ENCODE results near the gene MYBPC2. TPM values are rescaled to one million over a fixed set of nuclear protein-coding genes. Genes with fewer than 3 reads are reported as not detected.
A peak's percentile ranks its signal among the peaks of the same experiment; 100 is the strongest.

The MYBPC2 gene
- total and polyA plus RNA-seq, 9 of the 15 experiments (the other 6 are each of a cell fraction or from before 2014, with no cell fraction given) = 0.01 to 0.14 (median 0.04) TPM; not detected in 6

DNA sequence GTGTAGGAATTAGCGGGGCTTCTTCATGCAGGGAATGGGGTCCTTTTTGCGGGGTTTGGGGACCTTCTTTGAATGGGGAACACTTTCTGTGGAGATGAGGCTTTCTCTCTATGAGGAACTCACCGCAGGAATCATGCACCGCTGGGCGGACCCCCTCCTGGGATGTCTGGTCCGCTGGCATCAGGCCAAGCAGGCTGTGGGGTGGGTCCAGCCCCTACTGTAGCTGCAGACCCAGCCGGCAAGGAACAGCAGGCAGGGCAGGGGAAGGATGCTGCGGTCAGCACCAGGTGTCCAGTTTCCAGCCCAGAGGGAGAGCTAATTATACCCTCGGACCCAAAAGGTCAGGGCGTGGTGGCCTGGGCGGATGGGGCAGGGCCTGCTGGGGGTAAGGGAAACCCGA, 1.8 kb downstream of the MYBPC2 start:
- 5% methylated on average over 12 of the region's 12 CpGs for WGBS (ENCODE audit: insufficient coverage, low coverage, missing lambda C conversion rate)
- Histone ChIP-seq H3K9me1 (ENCODE audit: control insufficient read depth, insufficient read depth, low read length) (no peaks in the 10 kb centered on the region), H2AFZ (ENCODE audit: low read depth, low read length) (no peak overlapping the region), H3K4me1 (replicated peaks in 1 of 2; ENCODE audit: control insufficient read depth in 2 of 2, insufficient read depth in 2 of 2, low read length in 2 of 2) (peaks cover 12 to 42% of the 10 kb centered on the region in 2 experiments; a peak in 4 of 5 replicates), H3K9me3 (replicated peaks; ENCODE audit: control insufficient read depth, insufficient read depth, low read depth, low read length) (no peaks in the 10 kb centered on the region), H4K20me1 (replicated peaks; ENCODE audit: control insufficient read depth, insufficient read depth, low read length) (no peaks in the 10 kb centered on the region), H3K36me3 (ENCODE audit: control insufficient read depth, insufficient read depth, low read length) (no peaks in the 10 kb centered on the region), H3K79me2 (ENCODE audit: control insufficient read depth, insufficient read depth, low read length) (no peaks in the 10 kb centered on the region), H3K4me2 (ENCODE audit: insufficient read depth, low read length) (no peak overlapping the region), H3K9ac (ENCODE audit: insufficient read depth in 1 of 2, low read depth in 2 of 2, low read length in 2 of 2) (peak overlapping the region in 1 of 2 experiments; percentile 88; a peak in 2 of 4 replicates), H3K27me3 (ENCODE audit: control insufficient read depth in 2 of 2, insufficient read depth in 2 of 2, low read length in 2 of 2) (peaks cover 0 to 25% of the 10 kb centered on the region in 2 experiments; a peak in 3 of 5 replicates), H3K27ac (ENCODE audit: extremely low read depth, low read depth, low read length) (no peak overlapping the region), H3K4me3 (no peak overlapping the region)
- in situ Hi-C loops (cut with MboI) = no loop called here
- peak; percentile 13; the same call in 2 of the 3 replicates for ATAC-seq
- POLR2A ChIA-PET = no interaction called here
- peak; percentile 47 to 54 (median 50) for DNase-seq (ENCODE audit: extremely low read depth in 1 of 4, low spot score in 3 of 4)
- FAIRE-seq = no peak
- CTCF ChIA-PET (ENCODE audit: low intra/inter-chr PET ratio) = no interaction called here
- intact Hi-C loops (cut with micrococcal nuclease) = no loop called here
- BruUV-seq (replicated peaks) = no TSS peak
- peak; percentile 9; the same call in 1 of the 2 replicates for TF ChIP-seq ZBTB7A (IDR thresholded peaks at IDR 0.05; ENCODE audit: borderline replicate concordance, control insufficient read depth, low read depth, low read length)
- TF ChIP-seq TEAD1 (CRISPR knock-in tag; IDR thresholded peaks at IDR 0.05) = no peak
- no peak for TF ChIP-seq POLR2AphosphoS5 (IDR thresholded peaks at IDR 0.05; ENCODE audit: control insufficient read depth, insufficient read depth, low read depth, low read length)
- TF ChIP-seq SIRT6 (IDR thresholded peaks at IDR 0.05; ENCODE audit: low read depth, low read length) = no peak
- no peak for TF ChIP-seq KLF16 (IDR thresholded peaks at IDR 0.05)
- peak; percentile 11; the same call in 1 of the 2 replicates for TF ChIP-seq NFIX (CRISPR knock-in tag; IDR thresholded peaks at IDR 0.05; ENCODE audit: low read depth)
- TF ChIP-seq, protein P1, sequence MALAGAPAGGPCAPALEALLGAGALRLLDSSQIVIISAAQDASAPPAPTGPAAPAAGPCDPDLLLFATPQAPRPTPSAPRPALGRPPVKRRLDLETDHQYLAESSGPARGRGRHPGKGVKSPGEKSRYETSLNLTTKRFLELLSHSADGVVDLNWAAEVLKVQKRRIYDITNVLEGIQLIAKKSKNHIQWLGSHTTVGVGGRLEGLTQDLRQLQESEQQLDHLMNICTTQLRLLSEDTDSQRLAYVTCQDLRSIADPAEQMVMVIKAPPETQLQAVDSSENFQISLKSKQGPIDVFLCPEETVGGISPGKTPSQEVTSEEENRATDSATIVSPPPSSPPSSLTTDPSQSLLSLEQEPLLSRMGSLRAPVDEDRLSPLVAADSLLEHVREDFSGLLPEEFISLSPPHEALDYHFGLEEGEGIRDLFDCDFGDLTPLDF (CRISPR knock-in tag; IDR thresholded peaks at IDR 0.05) = no peak
- TF ChIP-seq NFIC (IDR thresholded peaks at IDR 0.05) = peak; percentile 95
- TF ChIP-seq, protein P2, sequence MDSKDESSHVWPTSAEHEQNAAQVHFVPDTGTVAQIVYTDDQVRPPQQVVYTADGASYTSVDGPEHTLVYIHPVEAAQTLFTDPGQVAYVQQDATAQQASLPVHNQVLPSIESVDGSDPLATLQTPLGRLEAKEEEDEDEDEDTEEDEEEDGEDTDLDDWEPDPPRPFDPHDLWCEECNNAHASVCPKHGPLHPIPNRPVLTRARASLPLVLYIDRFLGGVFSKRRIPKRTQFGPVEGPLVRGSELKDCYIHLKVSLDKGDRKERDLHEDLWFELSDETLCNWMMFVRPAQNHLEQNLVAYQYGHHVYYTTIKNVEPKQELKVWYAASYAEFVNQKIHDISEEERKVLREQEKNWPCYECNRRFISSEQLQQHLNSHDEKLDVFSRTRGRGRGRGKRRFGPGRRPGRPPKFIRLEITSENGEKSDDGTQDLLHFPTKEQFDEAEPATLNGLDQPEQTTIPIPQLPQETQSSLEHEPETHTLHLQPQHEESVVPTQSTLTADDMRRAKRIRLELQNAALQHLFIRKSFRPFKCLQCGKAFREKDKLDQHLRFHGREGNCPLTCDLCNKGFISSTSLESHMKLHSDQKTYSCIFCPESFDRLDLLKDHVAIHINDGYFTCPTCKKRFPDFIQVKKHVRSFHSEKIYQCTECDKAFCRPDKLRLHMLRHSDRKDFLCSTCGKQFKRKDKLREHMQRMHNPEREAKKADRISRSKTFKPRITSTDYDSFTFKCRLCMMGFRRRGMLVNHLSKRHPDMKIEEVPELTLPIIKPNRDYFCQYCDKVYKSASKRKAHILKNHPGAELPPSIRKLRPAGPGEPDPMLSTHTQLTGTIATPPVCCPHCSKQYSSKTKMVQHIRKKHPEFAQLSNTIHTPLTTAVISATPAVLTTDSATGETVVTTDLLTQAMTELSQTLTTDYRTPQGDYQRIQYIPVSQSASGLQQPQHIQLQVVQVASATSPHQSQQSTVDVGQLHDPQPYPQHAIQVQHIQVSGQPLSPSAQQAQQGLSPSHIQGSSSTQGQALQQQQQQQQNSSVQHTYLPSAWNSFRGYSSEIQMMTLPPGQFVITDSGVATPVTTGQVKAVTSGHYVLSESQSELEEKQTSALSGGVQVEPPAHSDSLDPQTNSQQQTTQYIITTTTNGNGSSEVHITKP (IDR thresholded peaks at IDR 0.05; ENCODE audit: partially characterized antibody) = peak; percentile 61
- TF ChIP-seq CTBP1 (IDR thresholded peaks at IDR 0.05; ENCODE audit: borderline replicate concordance) = peak; percentile 64; the same call in 1 of the 2 replicates
- TF ChIP-seq ARNT (IDR thresholded peaks at IDR 0.05) = no peak
- TF ChIP-seq TFAP4 (CRISPR knock-in tag; IDR thresholded peaks at IDR 0.05; ENCODE audit: borderline replicate concordance) = peak; percentile 38; the same call in 1 of the 2 replicates
- TF ChIP-seq, protein P3, sequence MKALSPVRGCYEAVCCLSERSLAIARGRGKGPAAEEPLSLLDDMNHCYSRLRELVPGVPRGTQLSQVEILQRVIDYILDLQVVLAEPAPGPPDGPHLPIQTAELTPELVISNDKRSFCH (CRISPR knock-in tag; IDR thresholded peaks at IDR 0.05) = no peak
- TF ChIP-seq, protein P3 (tag; IDR thresholded peaks at IDR 0.05) = 0 out of 2 replicates have a peak, but pooled peaks have one; percentile 51

All from K562 (cell line).